MM.1S (cell line): ENCODE measurements around the gene CDSN.

Experiments
- DNase-seq: peaks from one replicate; pipeline ENCODE4 v3.0.0-alpha.2; 2015
- H2AFZ ChIP-seq: fragments of 300-600 bp; sonication (generic); 2 replicates; pipeline ENCODE4 v1.6.0; 2016; ENCODE audit warnings: antibody characterized with exemption, low read length
- H3F3A ChIP-seq: fragments of 300-600 bp; sonication (generic); 2 replicates; pipeline ENCODE4 v1.6.1; 2016; ENCODE audit warnings: mild to moderate bottlenecking, antibody characterized with exemption, low read length, moderate library complexity, mixed read lengths; ENCODE audit not compliant: insufficient read depth
- H3K27ac ChIP-seq: fragments of 300-600 bp; sonication (generic); 2 replicates; pipeline ENCODE4 v1.5.1; 2016; ENCODE audit warnings: mild to moderate bottlenecking, low read length
- H3K27me3 ChIP-seq: fragments of 300-600 bp; sonication (generic); replicated peaks from 2 replicates; pipeline ENCODE4 v1.6.0; 2016; ENCODE audit warnings: low read length; ENCODE audit not compliant: insufficient read depth
- H3K36me3 ChIP-seq: fragments of 300-600 bp; sonication (generic); replicated peaks from 2 replicates; pipeline ENCODE4 v1.6.1; 2016; ENCODE audit warnings: mild to moderate bottlenecking, low read length, mixed read lengths; ENCODE audit not compliant: insufficient read depth
- H3K4me1 ChIP-seq: fragments of 300-600 bp; sonication (generic); 2 replicates; pipeline ENCODE4 v1.6.1; 2016; ENCODE audit warnings: low read length, mixed read lengths
- H3K4me2 ChIP-seq: fragments of 300-600 bp; sonication (generic); 2 replicates; pipeline ENCODE4 v1.6.0; 2016; ENCODE audit warnings: low read depth, low read length
- H3K4me3 ChIP-seq: fragments of 300-600 bp; sonication (generic); 2 replicates; pipeline ENCODE4 v1.5.1; 2016; ENCODE audit warnings: low read length, mixed read lengths
- H3K79me2 ChIP-seq: fragments of 300-600 bp; sonication (generic); 2 replicates; pipeline ENCODE4 v1.6.1; 2016; ENCODE audit warnings: mixed run types, low read length, mixed read lengths
- H3K9ac ChIP-seq: fragments of 300-600 bp; sonication (generic); 2 replicates; pipeline ENCODE4 v1.6.1; 2016; ENCODE audit warnings: low read length, mixed read lengths
- H3K9me2 ChIP-seq: fragments of 300-600 bp; sonication (generic); replicated peaks from 2 replicates; pipeline ENCODE4 v1.6.1; 2016; ENCODE audit warnings: mild to moderate bottlenecking, low read length, mixed read lengths; ENCODE audit not compliant: insufficient read depth
- H3K9me3 ChIP-seq: fragments of 300-600 bp; sonication (generic); replicated peaks from 2 replicates; pipeline ENCODE4 v1.6.1; 2016; ENCODE audit warnings: mild to moderate bottlenecking, low read length, mixed read lengths; ENCODE audit not compliant: insufficient read depth
- H4K20me1 ChIP-seq: fragments of 300-600 bp; sonication (generic); 2 replicates; pipeline ENCODE4 v1.6.1; 2016; ENCODE audit warnings: mild to moderate bottlenecking, low read length, moderate library complexity, mixed read lengths; ENCODE audit not compliant: insufficient read depth
- CTCF ChIP-seq: fragments of 300-600 bp; sonication (generic); IDR thresholded peaks from 2 replicates; pipeline ENCODE4 v1.5.1; 2016; ENCODE audit warnings: antibody characterized with exemption, low read length, mixed read lengths
- EZH2 ChIP-seq: fragments of 300-600 bp; sonication (generic); optimal IDR thresholded peaks from 2 replicates; pipeline ENCODE3; 2017; ENCODE audit warnings: low read depth, mild to moderate bottlenecking, antibody characterized with exemption, low read length, mixed read lengths
- EZH2phosphoT487 ChIP-seq: fragments of 300-600 bp; sonication (generic); IDR thresholded peaks from 2 replicates; pipeline ENCODE4 v1.6.1; 2018; ENCODE audit warnings: antibody characterized with exemption, low read length

CDSN gene

GRCh38 chr6:31113861-31114540 is 6.2 kb downstream of the CDSN start:
- no peaks in the 10 kb centered on the region for H4K20me1 ChIP-seq
- no peak overlapping the region for H2AFZ ChIP-seq
- H3F3A ChIP-seq, result no peaks in the 10 kb centered on the region
- H3K27ac ChIP-seq, result no peak overlapping the region
- H3K9me3 ChIP-seq, result no peaks in the 10 kb centered on the region
- no peak overlapping the region for H3K9ac ChIP-seq
- TF ChIP-seq EZH2, result no peak
- no peak overlapping the region for H3K4me3 ChIP-seq
- H3K4me2 ChIP-seq, result no peak overlapping the region
- H3K9me2 ChIP-seq, result no peaks in the 10 kb centered on the region
- no peaks in the 10 kb centered on the region for H3K36me3 ChIP-seq
- peaks cover 84% of the 10 kb centered on the region for H3K27me3 ChIP-seq
- H3K4me1 ChIP-seq, result no peaks in the 10 kb centered on the region
- no peak for DNase-seq
- no peaks in the 10 kb centered on the region for H3K79me2 ChIP-seq

- Histone ChIP-seq H4K20me1 (no peaks in the 10 kb centered on the region), H3K27me3 (peaks cover 71% of the 10 kb centered on the region), H3K36me3 (no peaks in the 10 kb centered on the region), H3K9me2 (no peaks in the 10 kb centered on the region), H3K4me3 (no peak within 1 kb of the TSS), H3K4me1 (no peaks in the 10 kb centered on the region), H3K9me3 (no peaks in the 10 kb centered on the region), H2AFZ (no peak within 1 kb of the TSS), H3F3A (no peaks in the 10 kb centered on the region), H3K4me2 (no peak within 1 kb of the TSS), H3K27ac (no peak within 1 kb of the TSS), H3K79me2 (no peaks in the 10 kb centered on the region), H3K9ac (no peak within 1 kb of the TSS)
- no peak for DNase-seq
- TF ChIP-seq CTCF (no peak), EZH2 (no peak)
Observed at GRCh38 chr6:31112478-31112877, 7.8 kb downstream of the CDSN start, which contains the start of gene C6orf15. Gene C6orf15, minus strand, starts transcription at chr6:31112575. Its CDS starts 20 bp downstream, at chr6:31112555.

GRCh38 chr6:31111712-31112111 is 8.5 kb downstream of the CDSN start:
- no peak for DNase-seq
- no peak overlapping the region for H3K9ac ChIP-seq
- no peak for TF ChIP-seq EZH2
- no peak for TF ChIP-seq CTCF
- no peak for TF ChIP-seq EZH2phosphoT487
- H3K36me3 ChIP-seq, result no peaks in the 10 kb centered on the region
- H3K27me3 ChIP-seq, result peaks cover 68% of the 10 kb centered on the region
- no peaks in the 10 kb centered on the region for H3K79me2 ChIP-seq
- no peak overlapping the region for H2AFZ ChIP-seq
- H3K27ac ChIP-seq, result no peak overlapping the region
- no peaks in the 10 kb centered on the region for H4K20me1 ChIP-seq
- H3K4me1 ChIP-seq, result no peaks in the 10 kb centered on the region
- H3K4me2 ChIP-seq, result no peak overlapping the region
- no peak overlapping the region for H3K4me3 ChIP-seq
- H3K9me2 ChIP-seq, result no peaks in the 10 kb centered on the region
- no peaks in the 10 kb centered on the region for H3K9me3 ChIP-seq
- no peaks in the 10 kb centered on the region for H3F3A ChIP-seq

GRCh38 chr6:31110825-31111582 is 9.2 kb downstream of the CDSN start:
- H3F3A ChIP-seq, result no peaks in the 10 kb centered on the region
- TF ChIP-seq EZH2, result no peak
- TF ChIP-seq EZH2phosphoT487, result no peak
- TF ChIP-seq CTCF, result no peak
- H3K9ac ChIP-seq, result no peak overlapping the region
- H3K36me3 ChIP-seq, result no peaks in the 10 kb centered on the region
- peaks cover 61% of the 10 kb centered on the region for H3K27me3 ChIP-seq
- no peak overlapping the region for H2AFZ ChIP-seq
- no peak for DNase-seq
- H3K9me3 ChIP-seq, result no peaks in the 10 kb centered on the region
- no peak overlapping the region for H3K4me3 ChIP-seq
- H3K4me1 ChIP-seq, result no peaks in the 10 kb centered on the region
- no peaks in the 10 kb centered on the region for H4K20me1 ChIP-seq
- H3K4me2 ChIP-seq, result no peak overlapping the region
- H3K27ac ChIP-seq, result no peak overlapping the region
- H3K9me2 ChIP-seq, result no peaks in the 10 kb centered on the region
- no peaks in the 10 kb centered on the region for H3K79me2 ChIP-seq
